ENCODE data around the gene SULT4A1. TPM values are rescaled to one million over a fixed set of nuclear protein-coding genes. Genes with fewer than 3 reads are reported as not detected.

Gene SULT4A1
- total RNA-seq, 2 donors from 2014 or later, result 0.26 TPM; not detected in 1

DNA sequence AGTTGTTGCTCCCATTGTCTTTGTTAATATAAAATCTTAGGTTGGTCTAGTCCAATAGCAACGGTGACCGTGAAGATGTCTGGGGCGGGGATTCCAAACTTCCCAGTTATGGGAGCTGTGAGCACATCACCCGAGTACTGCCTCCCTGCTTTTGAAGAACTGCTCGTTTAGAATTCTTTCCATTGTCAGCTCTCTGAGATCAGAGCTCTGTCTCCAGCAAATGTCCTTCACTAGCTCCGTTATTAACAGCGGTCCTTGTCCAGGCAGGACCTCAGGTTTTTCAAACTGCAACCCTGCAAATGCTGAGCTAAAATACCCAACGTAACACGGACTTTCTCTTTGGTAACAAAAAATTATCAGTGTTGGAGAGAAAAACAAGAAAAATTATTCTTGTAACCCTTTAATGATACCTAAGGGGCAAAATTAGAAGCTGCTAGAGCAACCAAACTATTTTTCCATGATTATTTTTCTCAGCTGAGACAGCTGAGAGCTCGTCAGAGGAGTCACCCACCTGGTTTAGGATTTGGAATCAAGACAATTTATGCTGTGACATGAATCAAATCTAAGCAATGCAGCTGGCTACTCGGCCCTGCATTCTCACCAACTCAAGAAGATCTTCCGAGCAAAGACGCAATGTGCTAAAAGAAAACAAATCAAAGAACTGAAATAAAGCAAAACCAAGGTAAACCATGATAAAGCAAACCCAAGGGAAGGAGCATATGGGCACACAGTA, 35.1 kb downstream of the SULT4A1 start:
- TF ChIP-seq POLR2A (IDR thresholded peaks at IDR 0.05), result no peak
- TF ChIP-seq, protein P1, sequence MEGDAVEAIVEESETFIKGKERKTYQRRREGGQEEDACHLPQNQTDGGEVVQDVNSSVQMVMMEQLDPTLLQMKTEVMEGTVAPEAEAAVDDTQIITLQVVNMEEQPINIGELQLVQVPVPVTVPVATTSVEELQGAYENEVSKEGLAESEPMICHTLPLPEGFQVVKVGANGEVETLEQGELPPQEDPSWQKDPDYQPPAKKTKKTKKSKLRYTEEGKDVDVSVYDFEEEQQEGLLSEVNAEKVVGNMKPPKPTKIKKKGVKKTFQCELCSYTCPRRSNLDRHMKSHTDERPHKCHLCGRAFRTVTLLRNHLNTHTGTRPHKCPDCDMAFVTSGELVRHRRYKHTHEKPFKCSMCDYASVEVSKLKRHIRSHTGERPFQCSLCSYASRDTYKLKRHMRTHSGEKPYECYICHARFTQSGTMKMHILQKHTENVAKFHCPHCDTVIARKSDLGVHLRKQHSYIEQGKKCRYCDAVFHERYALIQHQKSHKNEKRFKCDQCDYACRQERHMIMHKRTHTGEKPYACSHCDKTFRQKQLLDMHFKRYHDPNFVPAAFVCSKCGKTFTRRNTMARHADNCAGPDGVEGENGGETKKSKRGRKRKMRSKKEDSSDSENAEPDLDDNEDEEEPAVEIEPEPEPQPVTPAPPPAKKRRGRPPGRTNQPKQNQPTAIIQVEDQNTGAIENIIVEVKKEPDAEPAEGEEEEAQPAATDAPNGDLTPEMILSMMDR (IDR thresholded peaks at IDR 0.05), result no peak
- Histone ChIP-seq H3K9me3 (no peaks in the 10 kb centered on the region), H3K27ac (no peak overlapping the region), H3K36me3 (replicated peaks in 1 of 2; ENCODE audit: insufficient read depth in 1 of 2, low read depth in 2 of 2) (no peaks in the 10 kb centered on the region), H3K27me3 (no peaks in the 10 kb centered on the region), H3K4me3 (no peak overlapping the region), H3K4me1 (peaks cover 16% of the 10 kb centered on the region)
- 35 to 50% methylated on average over 13 of the region's 13 CpGs for WGBS, 2 donors
- DNase-seq (no peak), ATAC-seq (no peak)
- intact Hi-C loops (cut with DNase I), result loop anchor here (5.0 kb wide), 1 partner anchor 435 kb away; no protein-coding TSS in a partner anchor

DNA sequence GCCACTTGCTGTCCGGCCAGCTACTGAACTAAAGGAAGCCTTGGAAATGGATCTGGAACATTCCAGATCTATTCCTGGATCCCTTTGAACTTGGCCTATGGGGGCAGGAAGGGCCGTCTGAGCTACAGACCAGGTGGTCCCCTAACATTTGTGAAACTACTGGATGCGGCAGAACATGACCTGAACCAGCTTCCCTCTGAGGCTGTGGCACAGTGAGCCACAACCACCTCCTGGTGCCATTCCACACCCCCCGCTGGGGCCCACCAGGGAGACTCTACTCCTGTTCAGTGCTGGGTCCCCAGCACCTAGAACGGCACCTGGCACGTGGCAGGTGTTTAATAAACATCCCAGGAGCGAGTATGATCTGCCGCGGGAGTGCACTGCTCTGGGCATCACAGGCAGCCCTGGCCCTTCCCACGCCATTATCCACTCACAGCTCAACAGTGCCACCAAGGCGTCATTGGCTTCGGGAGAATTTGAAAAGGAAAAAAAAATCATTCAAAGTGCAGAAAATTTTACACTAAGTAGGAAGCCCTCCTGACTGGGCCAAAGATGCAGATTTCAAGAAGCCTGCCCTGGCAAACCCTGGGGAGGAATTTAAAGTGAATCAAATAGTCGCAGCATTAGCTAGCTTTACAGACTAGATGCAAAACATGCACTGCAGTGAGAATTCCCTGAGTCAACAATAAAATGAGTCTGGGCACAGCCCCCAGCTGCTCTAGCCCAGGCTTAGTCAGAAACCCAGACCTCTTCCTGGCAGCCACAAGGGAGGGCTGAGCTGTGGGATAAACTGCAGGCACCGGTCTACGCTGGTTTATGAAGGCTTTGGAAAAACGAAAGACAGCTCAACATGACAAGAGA, 35.9 kb downstream of the SULT4A1 start:
- Histone ChIP-seq H3K27me3 (no peaks in the 10 kb centered on the region), H3K27ac (no peak overlapping the region), H3K9me3 (no peaks in the 10 kb centered on the region), H3K4me1 (peaks cover 16% of the 10 kb centered on the region), H3K4me3 (no peak overlapping the region), H3K36me3 (replicated peaks in 1 of 2; ENCODE audit: insufficient read depth in 1 of 2, low read depth in 2 of 2) (no peaks in the 10 kb centered on the region)
- DNase-seq, result peak; percentile 46 to 66 (median 56)
- TF ChIP-seq, protein P1 (IDR thresholded peaks at IDR 0.05), result peak in 6 of 7 experiments; percentile 32 to 66 (median 50)
- TF ChIP-seq POLR2A (IDR thresholded peaks at IDR 0.05), result no peak
- ATAC-seq, result no peak
- WGBS, 2 donors, result 26 to 29% methylated on average over 8 to 16 of the region's 16 CpGs
- intact Hi-C loops (cut with DNase I), result loop anchor here (5.0 kb wide), 1 partner anchor 434 kb away; no protein-coding TSS in a partner anchor

DNA sequence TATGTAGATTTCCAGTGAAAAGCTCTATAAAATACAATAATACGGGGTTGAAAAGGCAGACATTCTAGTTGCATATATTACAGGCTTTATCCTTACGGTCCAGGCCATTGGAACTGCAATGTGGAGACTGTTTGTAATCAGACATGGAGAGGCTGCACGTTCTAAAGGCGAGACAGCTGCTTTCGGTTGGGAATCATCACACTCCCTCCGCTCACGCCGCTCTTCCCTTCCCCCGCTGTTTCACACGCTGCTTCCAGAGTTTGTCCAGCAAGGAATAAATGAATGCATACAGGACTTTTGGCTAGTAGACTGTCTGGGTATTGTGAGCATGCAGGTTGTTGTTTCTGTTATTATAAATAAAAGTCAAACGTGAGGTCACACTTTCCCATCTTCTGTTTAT, 36.7 kb downstream of the SULT4A1 start:
- Histone ChIP-seq H3K27me3 (no peaks in the 10 kb centered on the region), H3K36me3 (replicated peaks in 1 of 2; ENCODE audit: insufficient read depth in 1 of 2, low read depth in 2 of 2) (no peaks in the 10 kb centered on the region), H3K9me3 (no peaks in the 10 kb centered on the region), H3K27ac (no peak overlapping the region), H3K4me1 (peaks cover 16% of the 10 kb centered on the region), H3K4me3 (no peak overlapping the region)
- ATAC-seq (no peak), DNase-seq (no peak)
- TF ChIP-seq, protein P1 (IDR thresholded peaks at IDR 0.05), result no peak
- no peak for TF ChIP-seq POLR2A (IDR thresholded peaks at IDR 0.05)
- 80 to 81% methylated on average over 11 of the region's 11 CpGs for WGBS, 2 donors
- intact Hi-C loops (cut with DNase I), result loop anchor here (5.0 kb wide), 1 partner anchor 433 kb away; no protein-coding TSS in a partner anchor

GRCh38 chr22:43824724-43825420, 37.4 kb downstream of the SULT4A1 start:
- Histone ChIP-seq H3K27me3 (no peaks in the 10 kb centered on the region), H3K4me3 (no peak overlapping the region), H3K9me3 (no peaks in the 10 kb centered on the region), H3K27ac (no peak overlapping the region), H3K36me3 (replicated peaks in 1 of 2; ENCODE audit: insufficient read depth in 1 of 2, low read depth in 2 of 2) (no peaks in the 10 kb centered on the region), H3K4me1 (peaks cover 16% of the 10 kb centered on the region)
- no peak for ATAC-seq
- no peak for DNase-seq
- TF ChIP-seq POLR2A (IDR thresholded peaks at IDR 0.05), result no peak
- TF ChIP-seq, protein P1 (IDR thresholded peaks at IDR 0.05), result no peak
- 54 to 68% methylated on average over 25 to 26 of the region's 26 CpGs for WGBS, 2 donors
- intact Hi-C loops (cut with DNase I), result loop anchor here (5.0 kb wide), 1 partner anchor 433 kb away; no protein-coding TSS in a partner anchor

Measured in body of pancreas (tissue), 4 donors.